GM19438 (cell line): ENCODE data around the gene STK11.
"Not testable (repeated sequence)": the region's sequence is repeated elsewhere in the genome, so short reads cannot be mapped to it uniquely, and the experiment has no call there.

ENCODE experiments used
- ATAC-seq: cut with Tn5 transposase; IDR thresholded peaks from one replicate; pipeline ENCODE4 v1.9.1; 2021; ENCODE audit warnings: low read depth; ENCODE audit not compliant: unreplicated experiment

The STK11 gene

DNA sequence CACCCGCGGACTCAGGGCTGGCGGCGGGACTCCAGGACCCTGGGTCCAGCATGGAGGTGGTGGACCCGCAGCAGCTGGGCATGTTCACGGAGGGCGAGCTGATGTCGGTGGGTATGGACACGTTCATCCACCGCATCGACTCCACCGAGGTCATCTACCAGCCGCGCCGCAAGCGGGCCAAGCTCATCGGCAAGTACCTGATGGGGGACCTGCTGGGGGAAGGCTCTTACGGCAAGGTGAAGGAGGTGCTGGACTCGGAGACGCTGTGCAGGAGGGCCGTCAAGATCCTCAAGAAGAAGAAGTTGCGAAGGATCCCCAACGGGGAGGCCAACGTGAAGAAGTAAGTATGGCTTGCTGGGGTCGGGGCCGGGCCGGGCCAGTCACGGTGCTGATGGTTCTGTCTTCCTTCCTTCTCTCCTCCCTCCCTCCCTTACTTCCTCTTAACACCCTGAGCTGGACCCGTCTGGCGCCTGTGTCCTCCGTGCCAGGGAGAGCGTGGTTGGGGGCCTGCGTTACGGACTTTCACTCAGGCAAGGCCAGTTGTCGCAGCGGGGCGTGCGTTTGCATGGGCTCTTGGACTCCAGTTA is 1.4 kb downstream of the STK11 start:
- ATAC-seq = no peak

DNA sequence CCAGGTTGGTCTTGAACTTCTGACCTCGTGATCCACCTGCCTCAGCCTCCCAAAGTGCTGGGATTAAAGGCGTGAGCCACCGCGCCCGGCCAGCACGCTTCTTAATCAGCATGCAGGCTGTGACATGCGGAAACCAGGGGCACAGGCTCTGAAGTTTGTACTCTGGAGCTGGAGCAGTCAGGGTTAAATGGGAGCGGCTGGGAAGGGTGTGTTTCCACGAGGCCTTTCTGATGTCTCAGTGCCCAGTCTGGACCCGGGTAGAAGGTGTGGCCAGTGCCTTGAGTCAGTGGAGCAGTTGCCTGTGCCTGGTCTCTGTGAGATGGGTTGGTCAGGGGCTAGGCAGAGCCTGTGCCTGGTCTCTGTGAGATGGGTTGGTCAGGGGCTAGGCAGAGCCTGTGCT is 3.3 kb downstream of the STK11 start:
- not testable (repeated sequence) for ATAC-seq

DNA sequence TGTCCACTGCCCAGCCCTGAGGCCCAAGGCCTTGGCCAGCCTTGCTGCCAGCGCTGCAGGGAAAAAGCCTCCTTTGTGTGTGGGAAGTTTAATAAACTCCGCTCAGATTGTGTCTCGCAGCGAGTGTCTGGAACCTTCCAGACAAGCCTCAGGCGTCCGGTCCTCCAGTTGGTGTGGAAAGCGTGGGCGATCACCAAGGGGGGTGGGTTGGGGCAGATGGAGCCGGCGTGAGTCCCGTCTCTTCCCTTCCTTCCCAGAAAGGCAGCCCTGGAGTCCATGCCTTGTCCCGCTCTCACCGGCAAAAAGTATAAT is 4.6 kb downstream of the STK11 start:
- ATAC-seq = no peak

GRCh38 chr19:1211494-1212234 is 6.1 kb downstream of the STK11 start:
- no peak for ATAC-seq

- ATAC-seq = no peak
Observed at GRCh38 chr19:1213391-1214286, 8.1 kb downstream of the STK11 start.

GRCh38 chr19:1214299-1214861 is 8.8 kb downstream of the STK11 start:
- ATAC-seq = no peak

- ATAC-seq = no peak
Observed at GRCh38 chr19:1214862-1215731, 9.5 kb downstream of the STK11 start.

- ATAC-seq = no peak
Observed at GRCh38 chr19:1216756-1217155, 11.2 kb downstream of the STK11 start.

- ATAC-seq = no peak
Observed at GRCh38 chr19:1217366-1217765, 11.8 kb downstream of the STK11 start.

DNA sequence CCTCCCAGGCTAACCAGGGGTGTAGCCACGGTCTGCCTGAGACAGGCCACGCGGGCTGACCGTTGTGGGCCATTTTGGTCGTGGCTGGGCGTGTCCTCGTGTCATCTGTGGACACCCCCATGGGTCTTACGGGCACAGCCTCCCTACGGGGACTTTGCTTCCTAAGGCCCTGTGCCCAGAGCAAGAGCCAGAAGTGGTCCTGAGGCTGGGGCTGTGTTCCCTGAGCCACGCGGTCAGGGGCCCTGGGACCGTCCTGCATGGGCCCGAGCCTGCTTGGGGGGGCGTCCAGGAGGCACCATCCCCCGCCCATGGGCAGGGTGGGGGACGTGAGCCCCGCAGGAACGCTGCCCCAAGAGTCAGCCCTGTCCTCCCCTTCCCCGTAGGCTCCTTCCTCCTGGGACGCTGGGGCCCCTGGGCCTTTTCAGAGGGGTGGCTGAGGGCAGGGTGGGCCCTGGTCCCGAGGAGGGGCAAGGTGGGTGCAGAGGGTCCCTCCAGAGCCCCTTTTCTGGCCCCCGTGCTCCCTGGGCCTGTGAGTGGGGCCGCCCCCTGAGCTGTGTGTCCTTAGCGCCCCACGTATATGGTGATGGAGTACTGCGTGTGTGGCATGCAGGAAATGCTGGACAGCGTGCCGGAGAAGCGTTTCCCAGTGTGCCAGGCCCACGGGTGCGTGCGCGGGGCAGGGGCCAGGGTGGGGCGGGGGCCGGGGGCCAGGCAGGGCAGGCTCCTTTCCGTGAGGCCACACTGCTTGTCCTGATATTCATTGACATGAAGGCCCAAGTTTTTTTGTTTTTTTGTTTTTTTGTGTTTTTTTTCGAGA is 13.4 kb downstream of the STK11 start:
- ATAC-seq = no peak

DNA sequence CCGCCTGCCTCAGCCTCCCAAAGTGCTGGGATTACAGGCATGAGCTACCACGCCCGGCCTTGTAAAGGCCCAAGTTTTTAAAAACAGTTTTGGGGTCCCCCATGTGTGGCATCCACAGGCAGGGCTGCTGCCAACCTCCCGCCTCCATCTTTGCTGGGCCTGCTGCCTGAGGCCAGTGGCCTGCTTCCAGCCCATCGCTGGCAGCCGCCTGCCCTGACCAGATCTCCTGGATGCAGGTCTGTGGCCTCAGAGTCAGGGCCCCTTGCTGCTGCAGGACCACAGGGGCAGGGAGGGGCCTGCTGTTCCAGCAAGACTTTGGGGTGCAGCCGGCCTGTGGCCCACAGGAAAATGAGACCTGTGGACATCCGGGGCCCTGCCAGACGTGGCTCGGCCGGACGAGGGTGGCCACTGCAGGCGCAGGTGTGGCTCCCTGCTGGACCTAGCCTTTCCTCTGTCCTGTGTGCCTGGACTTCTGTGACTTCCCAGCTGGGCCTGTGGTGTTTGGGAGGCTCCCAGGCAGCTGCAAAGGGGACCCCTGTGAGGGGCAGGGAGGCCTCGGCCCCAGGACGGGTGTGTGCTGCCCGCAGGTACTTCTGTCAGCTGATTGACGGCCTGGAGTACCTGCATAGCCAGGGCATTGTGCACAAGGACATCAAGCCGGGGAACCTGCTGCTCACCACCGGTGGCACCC is 14.4 kb downstream of the STK11 start:
- no peak for ATAC-seq

GRCh38 chr19:1220477-1220930 is 14.9 kb downstream of the STK11 start:
- no peak for ATAC-seq

DNA sequence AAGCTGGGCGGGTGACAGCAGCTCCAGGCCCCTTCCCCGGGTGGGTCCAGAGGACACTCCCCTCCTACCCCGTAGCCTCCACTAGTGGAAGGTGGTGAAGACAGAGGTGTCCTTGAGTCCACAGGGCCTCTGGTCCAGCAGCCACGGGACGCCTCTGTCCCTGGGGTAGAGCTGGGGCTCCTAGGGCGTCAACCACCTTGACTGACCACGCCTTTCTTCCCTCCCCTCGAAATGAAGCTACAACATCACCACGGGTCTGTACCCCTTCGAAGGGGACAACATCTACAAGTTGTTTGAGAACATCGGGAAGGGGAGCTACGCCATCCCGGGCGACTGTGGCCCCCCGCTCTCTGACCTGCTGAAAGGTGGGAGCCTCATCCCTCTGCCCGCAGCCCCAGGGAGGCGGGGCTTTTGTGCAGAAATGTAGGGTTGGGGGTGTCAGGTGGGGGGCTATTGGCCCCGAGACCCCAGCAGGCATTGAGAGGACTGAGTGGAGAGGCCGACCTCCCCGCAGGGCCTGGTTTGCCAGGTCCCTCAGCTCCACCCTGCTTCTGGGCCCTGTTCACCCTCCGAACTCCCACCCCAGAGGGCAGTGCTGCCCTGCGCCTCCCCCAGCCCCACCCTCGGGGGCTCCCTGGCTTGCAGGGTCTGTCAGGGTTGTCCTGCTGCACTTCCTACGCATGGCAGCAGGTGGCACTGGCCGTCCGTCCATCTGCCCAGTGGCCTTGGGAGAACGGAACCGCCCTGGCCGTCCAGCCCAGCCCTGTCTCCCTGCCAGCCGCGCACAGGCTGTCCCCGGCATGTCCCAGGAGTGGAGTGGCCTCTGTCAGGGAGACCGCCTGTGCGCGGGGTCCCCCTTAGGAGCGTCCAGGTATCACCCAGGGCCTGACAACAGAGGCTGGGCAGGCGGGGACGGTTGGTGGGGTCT is 15.7 kb downstream of the STK11 start:
- ATAC-seq = no peak

DNA sequence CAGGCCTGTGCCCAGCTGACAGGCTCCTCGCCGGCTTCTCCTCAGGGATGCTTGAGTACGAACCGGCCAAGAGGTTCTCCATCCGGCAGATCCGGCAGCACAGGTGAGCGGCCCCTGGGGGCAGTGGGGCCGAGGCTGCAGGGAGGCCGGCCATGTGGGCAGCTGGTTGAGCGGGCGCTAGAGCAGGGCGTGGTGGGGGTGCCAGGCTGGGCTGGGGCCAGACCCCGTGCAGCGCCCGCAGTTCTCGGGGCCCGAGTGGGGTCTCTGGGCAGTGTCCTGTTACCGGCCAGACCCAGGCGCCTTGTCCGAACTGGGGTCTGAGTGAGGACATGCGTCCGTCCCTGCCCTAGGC is 16.3 kb downstream of the STK11 start:
- no peak for ATAC-seq

DNA sequence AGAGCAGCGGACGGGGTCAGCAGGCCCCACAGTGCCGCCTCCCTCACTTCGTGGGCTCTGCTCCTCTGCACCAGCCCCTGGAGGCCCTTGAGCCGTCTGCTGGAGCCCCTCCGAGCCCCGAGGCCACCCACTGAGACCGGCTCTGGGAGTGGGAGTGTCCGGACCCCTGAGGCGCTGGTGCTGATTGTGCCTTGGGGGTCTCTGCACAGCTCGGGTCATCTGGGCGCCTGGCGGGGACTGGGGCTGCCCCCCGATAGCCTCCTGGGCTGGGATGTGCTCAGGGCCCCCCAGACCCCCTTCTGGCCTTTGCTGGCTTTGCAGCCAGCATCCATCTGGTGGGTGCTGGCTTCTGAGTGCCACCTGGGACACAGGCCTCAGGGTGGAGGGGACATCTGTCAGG is 16.8 kb downstream of the STK11 start:
- no peak for ATAC-seq

DNA sequence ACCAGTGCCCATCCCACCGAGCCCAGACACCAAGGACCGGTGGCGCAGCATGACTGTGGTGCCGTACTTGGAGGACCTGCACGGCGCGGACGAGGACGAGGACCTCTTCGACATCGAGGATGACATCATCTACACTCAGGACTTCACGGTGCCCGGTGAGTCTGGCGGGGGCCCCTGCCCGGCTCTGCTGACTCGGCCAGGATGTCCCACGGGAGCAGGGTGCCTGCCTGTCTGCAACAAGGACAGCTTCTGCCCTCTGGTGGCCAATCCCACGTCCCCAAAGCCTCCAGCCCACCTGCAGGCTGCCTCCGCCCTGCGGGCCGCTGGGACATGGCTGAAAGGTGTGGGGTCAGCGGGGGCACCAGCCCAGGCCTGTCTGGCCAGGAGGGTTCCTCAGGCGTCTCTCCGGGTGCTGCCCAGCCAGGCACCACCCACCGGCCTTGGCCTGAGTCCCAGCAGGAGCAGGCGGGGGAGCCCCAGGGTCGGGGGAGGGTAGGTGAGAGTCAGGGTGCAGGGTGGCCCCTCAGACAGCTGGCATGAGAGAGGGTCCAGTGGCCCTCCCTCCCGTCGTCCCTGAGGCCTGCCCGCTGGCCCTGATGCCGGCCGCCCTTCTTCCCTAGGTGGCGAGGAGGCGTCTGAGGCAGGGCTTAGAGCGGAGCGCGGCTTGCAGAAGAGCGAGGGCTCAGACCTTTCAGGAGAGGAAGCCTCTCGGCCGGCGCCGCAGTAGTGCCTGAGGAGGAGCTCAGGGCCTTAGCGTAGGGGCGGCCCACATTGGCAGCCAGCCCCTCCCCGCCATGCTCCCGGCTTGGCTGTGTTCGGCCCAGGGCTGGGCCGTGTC is 17.7 kb downstream of the STK11 start:
- ATAC-seq = no peak
